Mesothelial cell of epicardium (in vitro differentiated cells): ENCODE results near the gene STK4. TPM values are rescaled to one million over a fixed set of nuclear protein-coding genes. Genes with fewer than 3 reads are reported as not detected.
"Not testable (repeated sequence)": the region's sequence is repeated elsewhere in the genome, so short reads cannot be mapped to it uniquely, and the experiment has no call there.

Source experiments
- DNase-seq, 2 experiments: peaks; one replicate each; pipeline ENCODE4 v3.0.0; 2021; ENCODE audit warnings: low spot score in 2 of 2; ENCODE audit not compliant: unreplicated experiment in 2 of 2
- H3K27ac Mint-ChIP-seq: 2 replicates; pipeline ENCODE4 v1.8.0; 2021; ENCODE audit warnings: mixed read lengths
- H3K27me3 Mint-ChIP-seq: 2 replicates; pipeline ENCODE4 v1.8.0; 2021; ENCODE audit warnings: low read depth, mixed read lengths
- H3K36me3 Mint-ChIP-seq: 2 replicates; pipeline ENCODE4 v1.8.0; 2021; ENCODE audit warnings: mixed read lengths
- H3K4me1 Mint-ChIP-seq: 2 replicates; pipeline ENCODE4 v1.8.0; 2021; ENCODE audit warnings: mixed read lengths
- H3K4me3 Mint-ChIP-seq: 2 replicates; pipeline ENCODE4 v1.8.0; 2021; ENCODE audit warnings: mild to moderate bottlenecking, moderate library complexity, mixed read lengths
- H3K9me3 Mint-ChIP-seq: 2 replicates; pipeline ENCODE4 v1.8.0; 2021; ENCODE audit warnings: mixed read lengths
- CTCF ChIP-seq: fragments of 200-600 bp; sonication (generic); IDR thresholded peaks from one replicate; pipeline ENCODE4 v1.5.0; 2021; ENCODE audit warnings: antibody characterized with exemption; ENCODE audit not compliant: unreplicated experiment
- total RNA-seq: library from RNA; stranded (reverse); gene quantifications from 3 replicates; pipeline ENCODE4 v1.2.1, GENCODE V29; 2021

STK4 gene
- total RNA-seq, 1 donor from 2014 or later = 29.9 TPM

GRCh38 chr20:45008521-45009049, 42.3 kb downstream of the STK4 start:
- H3K4me3 Mint-ChIP-seq = no peak overlapping the region
- H3K36me3 Mint-ChIP-seq = peaks cover 29% of the 10 kb centered on the region
- no peak for DNase-seq
- no peaks in the 10 kb centered on the region for H3K27me3 Mint-ChIP-seq
- no peak for TF ChIP-seq CTCF
- peaks cover 4% of the 10 kb centered on the region for H3K4me1 Mint-ChIP-seq
- H3K27ac Mint-ChIP-seq = no peak overlapping the region
- no peaks in the 10 kb centered on the region for H3K9me3 Mint-ChIP-seq

GRCh38 chr20:45010399-45010828, 44.1 kb downstream of the STK4 start:
- Mint-ChIP-seq H3K9me3 (no peaks in the 10 kb centered on the region), H3K27ac (no peak overlapping the region), H3K36me3 (peaks cover 23% of the 10 kb centered on the region), H3K4me3 (no peak overlapping the region), H3K4me1 (peaks cover 13% of the 10 kb centered on the region), H3K27me3 (no peaks in the 10 kb centered on the region)
- no peak for TF ChIP-seq CTCF
- DNase-seq = no peak

- H3K36me3 Mint-ChIP-seq = peaks cover 21% of the 10 kb centered on the region
- H3K4me1 Mint-ChIP-seq = peaks cover 19% of the 10 kb centered on the region
- H3K9me3 Mint-ChIP-seq = no peaks in the 10 kb centered on the region
- no peaks in the 10 kb centered on the region for H3K27me3 Mint-ChIP-seq
- TF ChIP-seq CTCF = peak; percentile 15
- no peak overlapping the region for H3K4me3 Mint-ChIP-seq
- peak in 1 of 2 experiments; percentile 44 for DNase-seq
- H3K27ac Mint-ChIP-seq = no peak overlapping the region
These were observed 44.8 kb downstream of the STK4 start for GRCh38 chr20:45011108-45011526.

- no peaks in the 10 kb centered on the region for H3K9me3 Mint-ChIP-seq
- H3K36me3 Mint-ChIP-seq = peaks cover 12% of the 10 kb centered on the region
- TF ChIP-seq CTCF = no peak
- peaks cover 2% of the 10 kb centered on the region for H3K27me3 Mint-ChIP-seq
- no peak for DNase-seq
- H3K27ac Mint-ChIP-seq = no peak overlapping the region
- H3K4me1 Mint-ChIP-seq = peaks cover 29% of the 10 kb centered on the region
- H3K4me3 Mint-ChIP-seq = no peak overlapping the region
These were observed 46.5 kb downstream of the STK4 start for GRCh38 chr20:45012682-45013302.

GRCh38 chr20:45014131-45014530, 47.8 kb downstream of the STK4 start:
- H3K36me3 Mint-ChIP-seq, DNase-seq, H3K9me3 Mint-ChIP-seq, H3K4me3 Mint-ChIP-seq, H3K27me3 Mint-ChIP-seq, H3K27ac Mint-ChIP-seq: not testable (repeated sequence)
- H3K4me1 Mint-ChIP-seq = peaks cover 31% of the 10 kb centered on the region

- Mint-ChIP-seq H3K27me3 (peaks cover 2% of the 10 kb centered on the region), H3K27ac (peak overlapping the region; percentile 60), H3K36me3 (no peaks in the 10 kb centered on the region), H3K4me3 (no peak overlapping the region), H3K9me3 (no peaks in the 10 kb centered on the region), H3K4me1 (peaks cover 38% of the 10 kb centered on the region)
- DNase-seq = no peak
- TF ChIP-seq CTCF = no peak
These were observed 48.5 kb downstream of the STK4 start for GRCh38 chr20:45014671-45015415.
